Spleen (tissue), 11 donors: ENCODE data around the gene DNAH11. TPM values are rescaled to one million over a fixed set of nuclear protein-coding genes. Genes with fewer than 3 reads are reported as not detected.

Experiments used
- DNase-seq: peaks from one replicate; pipeline ENCODE4 v3.0.0-alpha.2; 2020
- H3K27ac ChIP-seq, 8 donors: fragments of 200-600 bp; sonication (generic) in 7 of 8; 1 replicate in 4 of 8; 2 replicates in 4 of 8; pipeline versions ENCODE4 v1.5.0 to v1.8.0; 2016 to 2021; ENCODE audit warnings: inconsistent platforms in 4 of 8, mild to moderate bottlenecking in 4 of 8, moderate library complexity in 1 of 8
- H3K27me3 ChIP-seq, 7 donors: fragments of 200-600 bp; sonication (generic) in 6 of 7; replicated peaks in 1 of 7; 1 replicate in 4 of 7; 2 replicates in 3 of 7; pipeline versions ENCODE4 v1.5.0 to v1.8.0; 2016 to 2021; ENCODE audit warnings: inconsistent platforms in 3 of 7, mild to moderate bottlenecking in 1 of 7
- H3K36me3 ChIP-seq, 6 donors: fragments of 200-600 bp; sonication (generic) in 5 of 6; 1 replicate in 4 of 6; 2 replicates in 2 of 6; pipeline versions ENCODE4 v1.5.0 to v1.8.0; 2016 to 2021; ENCODE audit warnings: inconsistent platforms in 2 of 6
- H3K4me1 ChIP-seq, 6 donors: fragments of 200-600 bp; sonication (generic) in 5 of 6; 1 replicate in 3 of 6; 2 replicates in 3 of 6; pipeline versions ENCODE4 v1.5.0 to v1.8.0; 2016 to 2021; ENCODE audit warnings: inconsistent platforms in 3 of 6
- H3K4me3 ChIP-seq, 8 donors: fragments of 200-600 bp; sonication (generic) in 7 of 8; 1 replicate in 4 of 8; 2 replicates in 4 of 8; pipeline versions ENCODE4 v1.5.0 to v1.8.0; 2016 to 2021; ENCODE audit warnings: inconsistent platforms in 4 of 8, mild to moderate bottlenecking in 4 of 8, moderate library complexity in 2 of 8
- H3K9me3 ChIP-seq, 8 donors: fragments of 200-600 bp; sonication (generic) in 7 of 8; 1 replicate in 4 of 8; 2 replicates in 4 of 8; pipeline versions ENCODE4 v1.5.0 to v1.8.0; 2016 to 2021; ENCODE audit warnings: inconsistent platforms in 4 of 8
- CTCF ChIP-seq, 11 experiments: fragments of 200-600 bp in 7 of 11; fragments of 450-650 bp in 4 of 11; sonication (generic) in 4 of 11; IDR thresholded peaks in 8 of 11; conservative IDR thresholded peaks in 3 of 11; 1 replicate in 7 of 11; 2 replicates in 4 of 11; pipeline versions ENCODE4 v1.4.0 to v1.8.0; 2016 to 2021; ENCODE audit warnings: antibody characterized with exemption in 11 of 11, inconsistent platforms in 4 of 11, mild to moderate bottlenecking in 1 of 11
- POLR2A ChIP-seq, 3 donors: fragments of 450-650 bp; IDR thresholded peaks; one replicate each; pipeline ENCODE4 v1.5.1; 2017; ENCODE audit warnings: antibody characterized with exemption in 3 of 3, mild to moderate bottlenecking in 1 of 3
- POLR2AphosphoS5 ChIP-seq, 3 donors: sonication (generic); formaldehyde crosslinking; IDR thresholded peaks; one replicate each; pipeline ENCODE4 v1.5.1; 2017; ENCODE audit warnings: antibody characterized with exemption in 3 of 3
- WGBS, 5 donors: extraction: QIAGEN DNeasy Blood & Tissue Kit in 3 of 5; methylation state at CpG; one replicate each; pipeline versions ENCODE4 v1.1.5 to v1.1.7; 2013 to 2018; 5-methylcytosine and 5-hydroxymethylcytosine counted together
- intact Hi-C: fragments of 100-400 bp; cut with DNase I; formaldehyde crosslinking; loops from one replicate; pipeline ENCODE4 v1.15.0; 2023; ENCODE audit warnings: low total_unique reads
- polyA plus RNA-seq, 3 donors: library from polyadenylated mRNA; stranded (reverse); fragments of 200-250 nt; gene quantifications; one replicate each; pipeline ENCODE4 v1.2.1, GENCODE V29; 2013
- total RNA-seq, 7 donors: library from RNA; depleted of rRNA in 3 of 7; stranded (reverse); fragments of >200 nt in 3 of 7; fragmentation: NEBNext Ultra II Directional in 4 of 7; extraction: Animal tissue kit (Norgen Biotek cat#: 25700) in 4 of 7; gene quantifications; one replicate each; pipeline versions ENCODE4 v1.1.0 to v1.2.1, GENCODE V29; 2016 to 2021
- donor health status: healthy with polysubstance abuse.
- donor health status: DM: no; HTN: no; CAD: no; lungs with moderate emphysema.
- donor health status: DM: no; HTN: no; CAD: no.
- donor health status: Bipolar disorder and iron deficiency.
- donor health status: healthy.
- donor health status: DM: no; HTN: no; CAD: no.
- donor health status: DM: yes; HTN: yes; CAD: no.

DNAH11 gene
- total and polyA plus RNA-seq, 10 donors, result 0.28 to 2.1 (median 0.88) TPM

- no peak for DNase-seq
- Histone ChIP-seq H3K27me3 (peaks cover 0 to 3% (median 0%) of the 10 kb centered on the region in 7 donors), H3K36me3 (no peaks in the 10 kb centered on the region), H3K27ac (no peak overlapping the region), H3K4me1 (no peaks in the 10 kb centered on the region), H3K4me3 (no peak overlapping the region), H3K9me3 (no peaks in the 10 kb centered on the region)
- TF ChIP-seq CTCF (IDR thresholded peaks at IDR 0.05 in 8 of 11, conservative IDR thresholded peaks at IDR 0.05 in 3 of 11) (no peak), POLR2AphosphoS5 (IDR thresholded peaks at IDR 0.05) (no peak), POLR2A (IDR thresholded peaks at IDR 0.05) (no peak)
- intact Hi-C loops, result no loop called here
- 59 to 84% (median 78%) methylated on average over 4 of the region's 4 CpGs for WGBS, 5 donors
Measured at GRCh38 chr7:21784989-21785388, 242.2 kb downstream of the DNAH11 start.

DNA sequence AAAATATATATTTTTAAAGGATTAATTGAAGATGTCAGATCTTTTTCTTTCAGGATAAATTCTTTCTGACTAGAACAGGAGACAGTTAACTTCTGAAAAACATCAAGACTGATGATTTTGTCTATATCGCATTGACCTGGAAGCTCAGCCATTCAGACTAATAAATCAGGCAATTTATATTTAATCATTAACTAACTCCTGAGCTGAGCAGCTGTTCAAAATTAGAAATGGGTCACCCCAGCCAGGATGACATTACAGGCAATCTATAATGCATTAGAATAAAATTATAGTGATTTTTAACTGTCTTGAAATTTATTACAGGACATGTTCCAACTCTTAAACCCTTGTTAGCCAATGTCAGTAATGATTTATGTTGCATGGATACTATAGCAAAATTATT lies 263.0 kb downstream of the DNAH11 start:
- intact Hi-C loops, result no loop called here
- WGBS, 5 donors, result 93 to 95% (median 93%) methylated on average over 1 of the region's 1 CpG
- Histone ChIP-seq H3K27me3 (no peaks in the 10 kb centered on the region), H3K4me1 (no peaks in the 10 kb centered on the region), H3K4me3 (no peak overlapping the region), H3K36me3 (no peaks in the 10 kb centered on the region), H3K27ac (no peak overlapping the region), H3K9me3 (no peaks in the 10 kb centered on the region)
- TF ChIP-seq POLR2AphosphoS5 (IDR thresholded peaks at IDR 0.05) (no peak), POLR2A (IDR thresholded peaks at IDR 0.05) (no peak), CTCF (IDR thresholded peaks at IDR 0.05 in 8 of 11, conservative IDR thresholded peaks at IDR 0.05 in 3 of 11) (no peak)
- DNase-seq, result no peak

- DNase-seq, result no peak
- no peaks in the 10 kb centered on the region for H3K9me3 ChIP-seq
- H3K4me1 ChIP-seq, result no peaks in the 10 kb centered on the region
- no peak overlapping the region for H3K4me3 ChIP-seq
- 66 to 79% (median 76%) methylated on average over 3 of the region's 3 CpGs for WGBS, 5 donors
- intact Hi-C loops, result no loop called here
- H3K27me3 ChIP-seq, result no peaks in the 10 kb centered on the region
- TF ChIP-seq CTCF (IDR thresholded peaks at IDR 0.05 in 8 of 11, conservative IDR thresholded peaks at IDR 0.05 in 3 of 11) (no peak), POLR2AphosphoS5 (IDR thresholded peaks at IDR 0.05) (no peak), POLR2A (IDR thresholded peaks at IDR 0.05) (no peak)
- H3K36me3 ChIP-seq, result no peaks in the 10 kb centered on the region
- H3K27ac ChIP-seq, result no peak overlapping the region
Measured at GRCh38 chr7:21806388-21806787, 263.5 kb downstream of the DNAH11 start.

GRCh38 chr7:21819048-21819447 lies 276.2 kb downstream of the DNAH11 start:
- intact Hi-C loops, result no loop called here
- no peaks in the 10 kb centered on the region for H3K9me3 ChIP-seq
- 58 to 75% (median 72%) methylated on average over 3 of the region's 3 CpGs for WGBS, 5 donors
- no peaks in the 10 kb centered on the region for H3K4me1 ChIP-seq
- DNase-seq, result no peak
- H3K27me3 ChIP-seq, result no peaks in the 10 kb centered on the region
- H3K27ac ChIP-seq, result no peak overlapping the region
- TF ChIP-seq CTCF (IDR thresholded peaks at IDR 0.05 in 8 of 11, conservative IDR thresholded peaks at IDR 0.05 in 3 of 11) (no peak), POLR2A (IDR thresholded peaks at IDR 0.05) (no peak), POLR2AphosphoS5 (IDR thresholded peaks at IDR 0.05) (no peak)
- no peak overlapping the region for H3K4me3 ChIP-seq
- no peaks in the 10 kb centered on the region for H3K36me3 ChIP-seq
